SU-DHL-6 (cell line): ENCODE results near the gene GPR22.

Experiments
- EZH2phosphoT487 ChIP-seq: fragments of 200-600 bp; sonication (generic), shearing (Covaris generic); conservative IDR thresholded peaks from 2 replicates; pipeline ENCODE4 v1.6.1; 2018; ENCODE audit warnings: mild to moderate bottlenecking, antibody characterized with exemption, low read length, moderate library complexity, mixed read lengths
- TF ChIP-seq, protein P1 (sequence below): fragments of 200-600 bp; sonication (generic); IDR thresholded peaks from one replicate; pipeline ENCODE4 v1.5.1; 2017; ENCODE audit warnings: antibody characterized with exemption, mild to moderate bottlenecking, low read length, moderate library complexity; ENCODE audit not compliant: insufficient read depth, poor library complexity, severe bottlenecking

DNA sequence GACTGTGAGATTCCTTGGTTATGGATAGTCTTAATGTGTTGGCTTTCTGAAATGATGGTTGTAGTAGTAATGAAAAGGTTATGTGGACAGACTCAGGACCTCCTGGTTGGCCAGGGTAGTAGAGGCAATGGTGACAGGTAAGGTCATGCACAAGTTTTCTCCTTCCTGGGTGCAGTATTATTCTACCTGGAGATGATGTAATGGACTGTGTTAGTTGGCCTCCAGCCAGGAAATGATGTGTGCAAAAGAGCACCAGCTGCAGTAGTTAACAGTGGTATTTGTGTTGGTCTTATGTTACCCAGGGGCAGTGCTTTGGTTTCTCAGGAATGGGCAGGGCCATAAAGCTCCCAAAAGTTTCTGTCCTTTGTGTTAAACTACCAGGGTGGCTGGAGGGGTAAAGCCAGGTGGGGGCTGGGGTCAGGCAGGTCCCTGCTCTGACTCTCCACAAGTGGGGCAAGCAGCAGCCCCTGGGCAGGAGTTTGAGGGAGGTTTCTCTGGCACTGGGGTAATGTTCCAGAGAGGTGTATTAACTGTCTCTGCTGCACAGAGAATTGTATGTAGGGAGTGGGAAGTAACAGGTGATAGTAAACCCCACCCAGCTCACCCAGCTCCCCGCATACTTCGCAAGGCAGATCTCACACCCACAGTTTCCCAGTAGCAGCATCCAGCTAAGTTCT, 36.3 kb downstream of the GPR22 start:
- TF ChIP-seq, protein P1, sequence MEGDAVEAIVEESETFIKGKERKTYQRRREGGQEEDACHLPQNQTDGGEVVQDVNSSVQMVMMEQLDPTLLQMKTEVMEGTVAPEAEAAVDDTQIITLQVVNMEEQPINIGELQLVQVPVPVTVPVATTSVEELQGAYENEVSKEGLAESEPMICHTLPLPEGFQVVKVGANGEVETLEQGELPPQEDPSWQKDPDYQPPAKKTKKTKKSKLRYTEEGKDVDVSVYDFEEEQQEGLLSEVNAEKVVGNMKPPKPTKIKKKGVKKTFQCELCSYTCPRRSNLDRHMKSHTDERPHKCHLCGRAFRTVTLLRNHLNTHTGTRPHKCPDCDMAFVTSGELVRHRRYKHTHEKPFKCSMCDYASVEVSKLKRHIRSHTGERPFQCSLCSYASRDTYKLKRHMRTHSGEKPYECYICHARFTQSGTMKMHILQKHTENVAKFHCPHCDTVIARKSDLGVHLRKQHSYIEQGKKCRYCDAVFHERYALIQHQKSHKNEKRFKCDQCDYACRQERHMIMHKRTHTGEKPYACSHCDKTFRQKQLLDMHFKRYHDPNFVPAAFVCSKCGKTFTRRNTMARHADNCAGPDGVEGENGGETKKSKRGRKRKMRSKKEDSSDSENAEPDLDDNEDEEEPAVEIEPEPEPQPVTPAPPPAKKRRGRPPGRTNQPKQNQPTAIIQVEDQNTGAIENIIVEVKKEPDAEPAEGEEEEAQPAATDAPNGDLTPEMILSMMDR = no peak
- no peak for TF ChIP-seq EZH2phosphoT487
